Stimulated activated CD8-positive, alpha-beta memory T cell treated with anti-CD3 and anti-CD28 coated beads, Interleukin-12 subunit alpha, Interleukin-12 subunit beta, amount 100 ng/mL, for 1 hour (primary cell): ENCODE results near the gene ALPP.
"Not testable (repeated sequence)": the region's sequence is repeated elsewhere in the genome, so short reads cannot be mapped to it uniquely, and the experiment has no call there.

ENCODE experiments used
- DNase-seq: peaks from one replicate; pipeline ENCODE4 v3.0.0-alpha.2; 2020; ENCODE audit warnings: low read depth

Gene ALPP

GRCh38 chr2:232341061-232341738 is 37.4 kb upstream of the ALPP start:
- no peak for DNase-seq

GRCh38 chr2:232341739-232342126 is 36.8 kb upstream of the ALPP start:
- no peak for DNase-seq

GRCh38 chr2:232342635-232343565 is 35.7 kb upstream of the ALPP start:
- DNase-seq: no peak

GRCh38 chr2:232343821-232344220 is 34.7 kb upstream of the ALPP start:
- no peak for DNase-seq

DNA sequence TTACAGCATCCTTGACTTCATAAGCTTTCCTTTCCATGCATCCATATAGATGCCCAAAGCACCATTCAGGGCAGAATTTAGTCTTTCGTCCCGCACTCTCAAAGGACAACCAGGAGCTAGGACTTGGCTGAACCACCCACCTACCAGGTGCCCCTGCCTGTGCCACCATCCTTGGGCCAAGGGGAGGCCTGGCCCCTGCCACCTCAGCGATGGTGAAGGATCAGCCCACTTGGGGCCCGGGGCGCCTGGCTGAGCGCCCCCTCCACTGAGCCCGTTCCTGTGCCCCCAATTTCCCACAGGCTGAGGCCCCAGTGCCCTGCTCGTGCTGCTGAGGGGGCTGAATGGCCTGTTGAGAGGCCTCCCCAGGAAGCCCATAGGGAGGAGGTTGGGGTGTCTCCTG is 33.3 kb upstream of the ALPP start:
- no peak for DNase-seq

DNA sequence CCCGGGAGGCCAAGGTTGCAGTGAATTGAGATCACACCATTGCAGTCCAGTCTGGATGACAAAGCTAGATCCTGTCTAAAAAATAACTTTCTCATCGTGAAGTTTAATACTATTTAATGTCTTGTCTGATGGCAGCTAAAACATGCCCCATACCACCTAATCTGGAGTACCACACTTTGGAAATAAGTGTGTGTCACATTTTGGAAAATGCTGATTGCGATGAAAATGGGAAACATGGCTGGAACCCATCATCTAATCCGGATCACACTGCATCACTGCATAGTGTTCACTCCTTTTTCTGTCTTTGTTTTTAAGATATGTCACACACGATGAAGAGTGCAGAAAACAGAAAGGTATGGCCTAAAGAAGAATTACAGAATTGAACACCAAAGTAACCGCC is 31.2 kb upstream of the ALPP start:
- no peak for DNase-seq

DNA sequence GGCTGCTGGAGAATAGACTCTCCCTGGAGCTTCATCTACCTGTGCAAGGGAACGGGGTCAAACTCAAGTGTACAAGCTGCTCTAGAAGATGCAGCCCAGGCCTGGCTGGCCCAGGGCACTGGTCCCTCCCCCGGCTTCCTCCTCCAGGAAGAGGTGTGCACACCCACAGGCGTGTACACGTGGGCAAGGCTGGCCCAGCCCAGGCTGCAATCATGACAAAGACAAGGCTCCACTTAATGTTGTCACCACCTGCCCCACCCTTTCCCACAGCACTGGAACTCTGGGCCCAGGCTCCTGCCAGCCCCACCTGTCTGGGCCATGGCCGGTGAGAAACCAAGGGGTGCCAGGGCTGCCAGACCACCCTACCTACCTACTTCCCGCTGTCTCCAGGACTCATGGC is 29.6 kb upstream of the ALPP start:
- DNase-seq: no peak

DNA sequence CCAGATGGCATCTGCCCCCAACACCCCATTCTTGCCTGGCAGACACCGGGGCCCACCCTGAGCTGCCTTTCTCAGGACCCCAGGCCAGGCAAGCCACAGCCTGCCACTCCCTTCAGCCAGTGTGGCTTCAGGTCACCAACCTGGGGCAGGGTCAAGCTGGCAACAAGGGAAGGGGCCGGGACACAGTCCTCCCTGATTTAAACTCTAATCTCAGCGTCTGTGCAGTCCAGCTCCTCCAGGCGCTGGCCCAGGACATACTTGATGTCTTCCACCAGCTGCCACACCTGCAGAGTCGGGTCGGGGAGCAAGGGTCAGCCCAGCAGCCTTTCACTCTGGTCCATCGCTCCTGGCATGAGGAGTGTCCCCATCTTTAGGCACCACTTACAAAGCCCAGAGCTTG is 29.0 kb upstream of the ALPP start:
- no peak for DNase-seq

- no peak for DNase-seq
Observed at GRCh38 chr2:232349946-232350635, 28.5 kb upstream of the ALPP start.

DNA sequence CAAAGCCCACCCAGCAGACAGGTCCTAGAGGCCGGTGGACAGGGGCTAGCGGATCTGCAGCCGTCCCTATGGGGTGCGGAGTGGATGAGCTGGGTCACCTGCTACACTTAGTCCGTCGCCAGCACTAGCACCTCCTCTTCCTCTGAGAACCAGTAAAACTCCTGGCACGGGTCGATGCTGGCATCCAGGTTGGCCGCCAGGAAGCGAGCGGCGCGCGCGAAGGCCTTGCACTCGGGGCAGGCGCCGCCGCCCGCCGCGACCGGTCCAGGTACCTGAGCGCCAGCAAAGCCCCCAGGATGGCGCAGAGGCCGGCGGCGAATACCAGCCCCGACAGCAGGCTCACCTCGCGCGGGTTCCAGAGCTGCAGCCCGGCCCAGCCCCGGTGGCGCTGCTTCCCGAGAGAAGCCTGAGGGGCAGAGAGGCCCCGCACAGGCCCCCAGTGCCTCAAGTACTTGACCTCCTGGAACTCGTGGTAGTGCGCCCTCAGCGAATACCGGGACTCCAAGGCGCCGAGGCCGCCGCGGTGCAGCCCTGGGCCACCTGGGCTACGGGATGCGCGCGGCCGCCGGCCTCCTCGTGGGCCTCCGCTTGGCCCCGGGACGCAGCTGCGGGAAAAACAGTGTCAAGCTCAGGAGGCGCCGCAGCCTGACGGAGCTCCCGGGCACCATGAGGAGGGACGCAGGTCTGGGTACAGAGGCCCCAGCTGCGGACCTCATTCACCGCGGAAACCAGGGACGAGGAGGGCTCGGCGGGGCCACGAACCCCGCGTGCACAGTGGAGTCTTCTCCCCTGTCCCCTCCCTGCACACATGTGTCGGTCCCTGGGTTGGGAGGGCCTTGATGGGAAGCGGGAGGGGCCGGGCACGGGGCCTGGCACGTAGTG is 27.5 kb upstream of the ALPP start:
- DNase-seq: no peak

DNA sequence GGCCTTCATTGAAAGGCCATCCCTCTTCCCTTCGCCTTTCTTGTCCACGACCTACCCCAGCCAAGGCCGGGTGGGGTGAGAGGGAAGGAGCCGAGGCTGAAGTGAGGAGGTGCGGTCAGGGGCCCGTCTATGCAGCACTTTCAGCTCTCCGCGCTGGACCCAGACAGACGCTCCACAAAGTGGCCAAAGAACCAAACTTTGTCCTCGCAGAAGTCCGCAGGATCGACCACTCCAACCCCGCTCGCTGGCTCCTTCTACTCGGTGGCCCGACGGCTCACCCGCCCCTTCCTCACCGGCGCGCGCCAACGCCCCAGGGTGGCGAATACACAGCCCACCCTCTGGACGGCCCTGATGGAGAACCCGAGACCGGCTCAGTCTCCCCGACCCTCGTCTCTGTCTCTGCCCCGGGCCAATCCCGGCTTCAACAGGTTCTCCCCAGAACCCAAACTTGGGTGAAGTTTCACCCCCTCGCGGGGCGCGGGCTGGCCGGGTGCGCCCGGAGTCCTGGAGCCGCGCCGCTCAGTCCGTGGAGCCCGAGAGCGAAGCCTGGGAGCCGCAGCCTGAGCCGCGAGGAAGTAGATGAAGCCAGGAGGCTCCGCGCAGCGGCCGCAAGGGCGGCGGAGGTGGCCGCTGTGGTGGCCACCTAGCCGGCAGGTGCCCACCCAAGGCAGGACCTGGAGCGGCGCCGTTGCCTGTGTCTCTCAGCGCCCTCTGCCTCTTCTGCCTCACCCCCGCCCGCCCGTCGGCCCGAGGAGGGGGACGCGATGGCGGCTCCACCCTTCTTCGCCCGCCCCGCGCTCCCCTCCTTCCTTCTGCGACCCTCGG is 26.7 kb upstream of the ALPP start:
- no peak for DNase-seq

DNA sequence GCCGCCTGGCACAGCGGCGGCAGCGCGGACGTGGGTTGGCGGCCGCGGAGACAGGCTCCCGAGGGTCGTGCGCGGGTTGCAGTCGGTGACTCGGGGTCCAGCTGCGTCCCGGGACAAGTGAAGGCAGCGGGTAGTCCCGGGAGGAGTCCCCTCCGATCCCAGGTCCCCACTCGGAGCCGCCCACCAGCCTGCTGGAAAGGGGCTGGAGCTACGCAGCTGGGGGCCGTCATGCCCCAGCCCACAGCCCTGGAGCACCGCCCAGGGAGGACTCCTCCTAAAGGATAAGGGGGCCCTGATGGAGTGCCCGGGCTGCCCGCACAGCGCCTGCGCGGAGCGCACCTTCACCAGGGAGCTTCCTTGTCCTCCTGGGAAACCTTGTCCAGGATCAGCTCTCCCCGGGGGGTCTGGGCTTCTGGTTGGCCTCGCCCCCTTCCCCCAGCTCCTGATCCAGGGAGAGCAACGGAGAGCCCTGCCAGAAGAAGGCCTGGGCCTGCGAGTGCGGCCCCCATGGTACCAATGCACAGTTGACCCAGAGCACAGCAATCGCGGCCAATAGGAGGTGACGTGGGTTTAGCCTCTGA is 25.9 kb upstream of the ALPP start:
- DNase-seq: no peak

DNA sequence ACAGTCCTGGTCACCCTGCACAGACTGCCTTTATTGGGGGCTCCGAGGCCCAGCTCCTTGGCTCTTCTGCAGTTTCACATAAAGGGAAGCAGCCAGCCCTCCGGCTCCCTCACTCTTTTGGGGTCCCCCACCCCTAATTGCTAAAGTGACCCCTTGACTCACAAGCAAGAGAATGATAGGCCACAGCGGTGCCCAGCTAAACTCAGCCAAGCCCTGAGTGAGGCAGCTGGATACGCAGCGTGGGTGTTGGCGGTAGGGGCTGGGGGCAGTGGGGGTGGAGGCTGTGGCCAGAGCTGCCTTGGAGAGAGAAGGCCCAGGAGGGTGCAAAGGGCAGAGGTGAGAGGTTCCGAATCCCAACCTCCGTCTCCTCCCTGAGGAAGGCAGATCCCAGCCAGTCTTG is 25.5 kb upstream of the ALPP start:
- no peak for DNase-seq

DNA sequence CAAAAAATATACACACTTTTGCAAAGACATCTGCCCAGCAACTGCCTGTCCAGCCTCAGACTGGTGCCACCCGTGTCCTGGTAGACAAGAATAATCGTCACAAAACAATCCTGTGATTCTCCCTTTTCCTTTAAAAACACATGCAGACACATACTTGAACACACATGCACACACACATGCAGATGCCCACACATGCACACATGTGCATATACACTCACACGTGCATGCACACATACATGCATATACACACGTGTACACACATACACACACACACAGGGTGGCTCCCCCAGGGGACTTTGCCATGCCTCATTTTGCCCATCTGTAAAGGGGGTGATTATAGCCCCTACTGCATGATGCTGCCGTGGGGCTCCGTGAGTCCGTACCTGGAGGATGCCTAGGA is 24.9 kb upstream of the ALPP start:
- DNase-seq: no peak

DNA sequence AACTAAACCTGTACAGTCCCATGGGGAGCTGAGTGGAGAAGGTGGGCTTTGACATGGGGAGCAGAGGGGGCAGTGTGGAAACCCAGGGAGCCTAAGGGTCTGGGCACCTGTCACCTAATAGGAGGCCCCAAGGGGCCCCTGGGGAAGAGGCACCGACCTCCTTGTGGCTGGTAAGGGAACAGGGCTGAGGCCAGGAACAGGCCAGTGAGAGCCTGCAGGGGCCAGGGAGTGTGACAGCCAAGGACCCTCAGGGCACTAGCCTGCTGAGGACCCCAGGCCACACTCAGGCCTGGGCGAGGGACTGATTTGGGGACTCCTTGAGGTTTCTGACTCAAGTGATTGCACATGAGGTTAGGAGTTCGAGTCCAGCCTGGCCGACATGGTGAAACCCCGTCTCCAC is 24.5 kb upstream of the ALPP start:
- DNase-seq: no peak

DNA sequence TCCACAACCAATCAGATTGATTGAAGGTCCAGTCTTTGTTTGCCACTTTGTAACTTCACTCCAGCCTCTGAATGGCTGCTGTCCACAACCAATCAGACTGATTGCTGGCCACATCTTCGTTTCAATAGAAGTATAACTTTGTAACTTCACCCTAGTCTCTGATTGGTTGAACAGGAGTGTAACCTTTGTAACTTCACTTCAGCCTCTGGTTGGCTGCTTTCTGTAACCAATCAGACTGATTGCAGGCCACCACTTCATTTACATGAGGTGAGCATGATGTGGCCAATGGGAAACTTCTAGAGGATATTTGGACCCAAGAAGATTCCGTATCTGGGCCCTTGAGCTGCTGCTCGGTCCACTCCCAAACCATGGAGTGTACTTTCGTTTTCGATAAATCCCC is 16.9 kb upstream of the ALPP start:
- DNase-seq: no peak

- DNase-seq: no peak
Observed at GRCh38 chr2:232362174-232362900, 16.2 kb upstream of the ALPP start.

- DNase-seq: not testable (repeated sequence)
Observed at GRCh38 chr2:232363064-232363783, 15.3 kb upstream of the ALPP start.
